K562 (cell line): ENCODE results near the gene ACTRT2. TPM values are rescaled to one million over a fixed set of nuclear protein-coding genes. Genes with fewer than 3 reads are reported as not detected.

Experiments used
- ATAC-seq: fragments of 200-7000 bp; cut with Tn5 transposase; 3 replicates; pipeline ENCODE4 v1.9.1; 2020; ENCODE audit warnings: moderate library complexity
- BruUV-seq: library from RNA; stranded (reverse); fragments of 400-500 nt; replicated peaks from 2 replicates; lab custom pipeline; 2021; lab: Mats Ljungman, UMichigan
- CTCF ChIA-PET: fragments of 300-600 bp; formaldehyde crosslinking; extraction: SDS; loops from one replicate; lab custom pipeline; 2021; ENCODE audit warnings: low intra/inter-chr PET ratio; lab: Yijun Ruan, JAX
- POLR2A ChIA-PET: fragments of 300-600, 350-650 bp; sonication (Branson Sonifier 250); formaldehyde crosslinking; extraction: SDS; loops from one replicate; lab custom pipeline; 2021; ENCODE audit warnings: antibody characterized with exemption, inconsistent platforms; lab: Yijun Ruan, JAX
- DNase-seq, 4 experiments: peaks; one replicate each; pipeline versions ENCODE4 v3.0.0 to v3.0.0-alpha.2; 2011 to 2018; ENCODE audit warnings: low spot score in 3 of 4, mixed read lengths in 3 of 4; ENCODE audit errors: extremely low read depth in 1 of 4
- FAIRE-seq: peaks from 2 replicates; lab custom pipeline; 2011; peaks lifted over from hg19 to GRCh38; lab: Jason Lieb, UNC
- H2AFZ ChIP-seq: 2 replicates; pipeline ENCODE4 v1.6.0; 2011; ENCODE audit warnings: low read depth, low read length, control low read depth, inconsistent platforms
- H3K27ac ChIP-seq: fragments of 200-600 bp; 3 replicates; pipeline ENCODE4 v1.8.0; 2011; ENCODE audit warnings: low read depth, mild to moderate bottlenecking, control low read depth, inconsistent platforms, low read length, moderate library complexity, mixed read lengths; ENCODE audit errors: extremely low read depth
- H3K27me3 ChIP-seq, 2 experiments: fragments of 300-600 bp in 1 of 2; 2 replicates in 1 of 2; 3 replicates in 1 of 2; pipeline versions ENCODE4 v1.6.0 to v1.8.0; 2011; ENCODE audit warnings: inconsistent platforms in 2 of 2, low read length in 2 of 2, mild to moderate bottlenecking in 1 of 2, mixed read lengths in 1 of 2, moderate library complexity in 1 of 2; ENCODE audit not compliant: control insufficient read depth in 2 of 2, insufficient read depth in 2 of 2
- H3K36me3 ChIP-seq: fragments of 300-600 bp; 3 replicates; pipeline ENCODE4 v1.8.0; 2011; ENCODE audit warnings: mild to moderate bottlenecking, low read length, inconsistent platforms; ENCODE audit not compliant: control insufficient read depth, insufficient read depth
- H3K4me1 ChIP-seq, 2 experiments: fragments of 200-600 bp in 1 of 2; replicated peaks in 1 of 2; 2 replicates in 1 of 2; 3 replicates in 1 of 2; pipeline versions ENCODE4 v1.5.1 to v1.8.0; 2011; ENCODE audit warnings: inconsistent platforms in 2 of 2, low read length in 2 of 2, mild to moderate bottlenecking in 1 of 2, mixed read lengths in 1 of 2, moderate library complexity in 1 of 2; ENCODE audit not compliant: control insufficient read depth in 2 of 2, insufficient read depth in 2 of 2
- H3K4me2 ChIP-seq: 2 replicates; pipeline ENCODE4 v1.6.1; 2011; ENCODE audit warnings: low read length, control low read depth, inconsistent platforms, mixed read lengths; ENCODE audit not compliant: insufficient read depth
- H3K4me3 ChIP-seq: fragments of 200-600 bp; sonication (generic), shearing (Covaris generic); 2 replicates; pipeline ENCODE4 v1.5.1; 2016; ENCODE audit warnings: control low read depth, inconsistent platforms
- H3K79me2 ChIP-seq: fragments of 200-600 bp; 3 replicates; pipeline ENCODE4 v1.8.0; 2011; ENCODE audit warnings: low read length, inconsistent platforms; ENCODE audit not compliant: control insufficient read depth, insufficient read depth
- H3K9ac ChIP-seq, 2 experiments: 2 replicates each; pipeline versions ENCODE4 v1.6.0 to v1.6.1; 2011; ENCODE audit warnings: low read depth in 2 of 2, low read length in 2 of 2, control low read depth in 1 of 2, inconsistent platforms in 1 of 2, mild to moderate bottlenecking in 1 of 2, mixed read lengths in 1 of 2; ENCODE audit not compliant: insufficient read depth in 1 of 2
- H3K9me1 ChIP-seq: one replicate; pipeline ENCODE4 v1.6.0; 2011; ENCODE audit warnings: inconsistent platforms, mild to moderate bottlenecking, low read length, moderate library complexity; ENCODE audit not compliant: control insufficient read depth, insufficient read depth
- H3K9me3 ChIP-seq: replicated peaks from 2 replicates; pipeline ENCODE4 v1.5.1; 2011; ENCODE audit warnings: low read depth, low read length, inconsistent platforms; ENCODE audit not compliant: control insufficient read depth, insufficient read depth
- H4K20me1 ChIP-seq: replicated peaks from 2 replicates; pipeline ENCODE4 v1.6.1; 2011; ENCODE audit warnings: low read length, inconsistent platforms, mixed read lengths; ENCODE audit not compliant: control insufficient read depth, insufficient read depth
- BCL6 ChIP-seq: fragments of 250-450 bp; sonication (Bioruptor Pico); IDR thresholded peaks from 2 replicates; pipeline ENCODE4 v1.4.0; 2020
- FOXP4 ChIP-seq: sonication (generic); formaldehyde crosslinking; IDR thresholded peaks from 2 replicates; pipeline ENCODE4 v1.8.0; 2022; ENCODE audit warnings: mild to moderate bottlenecking, missing genetic modification reagents, borderline replicate concordance
- HCFC1 ChIP-seq: IDR thresholded peaks from 2 replicates; pipeline ENCODE4 v1.6.1; 2012; ENCODE audit warnings: low read depth, low read length, improper control_type of control experiment
- ILK ChIP-seq: fragments of 450-650 bp; IDR thresholded peaks from 2 replicates; pipeline ENCODE4 v1.6.1; 2016; ENCODE audit warnings: missing genetic modification characterization, low read depth, mild to moderate bottlenecking, missing compliant biosample characterization, moderate library complexity, borderline replicate concordance
- MEIS2 ChIP-seq: fragments of 450-650 bp; IDR thresholded peaks from 2 replicates; pipeline ENCODE4 v1.6.1; 2014; ENCODE audit warnings: mild to moderate bottlenecking; ENCODE audit not compliant: partially characterized antibody
- PKNOX1 ChIP-seq: fragments of 450-650 bp; IDR thresholded peaks from 2 replicates; pipeline ENCODE4 v1.6.1; 2016
- U2AF2 ChIP-seq: fragments of 200-400 bp; formaldehyde crosslinking; optimal IDR thresholded peaks from 2 replicates; pipeline ENCODE3; 2017; ENCODE audit warnings: low read depth, mild to moderate bottlenecking, low read length
- ZBTB17 ChIP-seq: fragments of 450-650 bp; formaldehyde crosslinking; IDR thresholded peaks from 2 replicates; pipeline ENCODE4 v1.4.0; 2020; ENCODE audit warnings: mild to moderate bottlenecking
- ZNF79 ChIP-seq: fragments of 250-450 bp; sonication (Bioruptor Pico); IDR thresholded peaks from 2 replicates; pipeline ENCODE4 v1.4.0; 2020; ENCODE audit warnings: low read depth, mild to moderate bottlenecking, moderate library complexity
- ZZZ3 ChIP-seq: fragments of 450-650 bp; IDR thresholded peaks from 2 replicates; pipeline ENCODE4 v1.6.1; 2016; ENCODE audit warnings: antibody characterized with exemption, mild to moderate bottlenecking, moderate library complexity
- WGBS: fragments of 100-300 bp; shearing (Covaris generic); methylation state at CpG from one replicate; pipeline ENCODE4 v1.1.6; 2016; ENCODE audit warnings: low coverage, mixed read lengths; ENCODE audit not compliant: insufficient coverage; ENCODE audit errors: missing lambda C conversion rate; 5-methylcytosine and 5-hydroxymethylcytosine counted together
- in situ Hi-C: fragments of 300-500 bp; cut with MboI; formaldehyde crosslinking; loops from 4 replicates; pipeline ENCODE4 v1.15.0; 2018; ENCODE audit warnings: inconsistent platforms, mixed read lengths
- intact Hi-C: fragments of 100-400 bp; cut with micrococcal nuclease; formaldehyde crosslinking; loops from 2 replicates; pipeline ENCODE4 v1.14.2; 2022
- polyA plus RNA-seq, 8 experiments: library from polyadenylated mRNA; depleted of rRNA in 4 of 8; stranded (reverse) in 5 of 8; unstranded in 3 of 8; fragments of >200 nt; fragmentation: Nextera tagmentation in 2 of 8; fragmentation: Illumina TruSeq in 1 of 8; extraction: Ambion mirVana in 2 of 8; extraction: Trizol in 1 of 8; gene quantifications; 2 replicates each; pipeline versions ENCODE4 v1.2.1 to v1.2.3, GENCODE V29; 2011 to 2014; ENCODE audit warnings: inconsistent platforms in 1 of 8, missing spikeins in 1 of 8
- total RNA-seq, 7 experiments: library from RNA; depleted of rRNA in 6 of 7; stranded (reverse); fragments of >200 nt in 6 of 7; fragmentation: Illumina TruSeq in 2 of 7; extraction: Trizol in 2 of 7; gene quantifications; 2 replicates each; pipeline versions ENCODE4 v1.2.1 to v1.2.3, GENCODE V29; 2011 to 2021; ENCODE audit warnings: low replicate concordance in 1 of 7

ACTRT2 gene
- total and polyA plus RNA-seq, 9 of the 15 experiments (the other 6 are each of a cell fraction or from before 2014, with no cell fraction given), result not detected

- Histone ChIP-seq H3K9me3 (no peaks in the 10 kb centered on the region), H3K27ac (no peak overlapping the region), H3K4me2 (no peak overlapping the region), H3K36me3 (no peaks in the 10 kb centered on the region), H3K9me1 (no peaks in the 10 kb centered on the region), H3K79me2 (no peaks in the 10 kb centered on the region), H3K4me3 (no peak overlapping the region), H4K20me1 (0 out of 2 replicates have a peak, but pooled peaks cover 4% of the 10 kb centered on the region), H3K27me3 (peaks cover 5 to 61% of the 10 kb centered on the region in 2 experiments; a peak in 3 of 5 replicates), H2AFZ (no peak overlapping the region), H3K9ac (no peak overlapping the region; a peak in 1 of 4 replicates), H3K4me1 (0 out of 5 replicates have a peak, but pooled peaks cover 0 to 8% of the 10 kb centered on the region in 2 experiments)
- ATAC-seq (peak; percentile 17; the same call in 1 of the 3 replicates), DNase-seq (peak in 1 of 4 experiments; percentile 7), FAIRE-seq (no peak)
- no TSS peak for BruUV-seq
- 3% methylated on average over 17 of the region's 17 CpGs for WGBS
- intact Hi-C loops, result no loop called here
- POLR2A ChIA-PET, result interaction anchor here (0.6 kb wide), 1 partner anchor 612 kb away, joined by 3 read pairs; no protein-coding TSS in a partner anchor
- TF ChIP-seq HCFC1 (no peak), ZNF79 (CRISPR knock-in tag) (no peak), FOXP4 (CRISPR knock-in tag) (no peak), MEIS2 (peak; percentile 13), U2AF2 (no peak), ZZZ3 (no peak), BCL6 (no peak), ILK (tag) (no peak), ZBTB17 (CRISPR knock-in tag) (no peak), PKNOX1 (0 out of 2 replicates have a peak, but pooled peaks have one; percentile 16)
- in situ Hi-C loops, result no loop called here
- CTCF ChIA-PET, result no interaction called here
Measured at GRCh38 chr1:3017440-3018050, 3.7 kb upstream of the ACTRT2 start.
